ENCODE data around the gene MYCN.

DNA sequence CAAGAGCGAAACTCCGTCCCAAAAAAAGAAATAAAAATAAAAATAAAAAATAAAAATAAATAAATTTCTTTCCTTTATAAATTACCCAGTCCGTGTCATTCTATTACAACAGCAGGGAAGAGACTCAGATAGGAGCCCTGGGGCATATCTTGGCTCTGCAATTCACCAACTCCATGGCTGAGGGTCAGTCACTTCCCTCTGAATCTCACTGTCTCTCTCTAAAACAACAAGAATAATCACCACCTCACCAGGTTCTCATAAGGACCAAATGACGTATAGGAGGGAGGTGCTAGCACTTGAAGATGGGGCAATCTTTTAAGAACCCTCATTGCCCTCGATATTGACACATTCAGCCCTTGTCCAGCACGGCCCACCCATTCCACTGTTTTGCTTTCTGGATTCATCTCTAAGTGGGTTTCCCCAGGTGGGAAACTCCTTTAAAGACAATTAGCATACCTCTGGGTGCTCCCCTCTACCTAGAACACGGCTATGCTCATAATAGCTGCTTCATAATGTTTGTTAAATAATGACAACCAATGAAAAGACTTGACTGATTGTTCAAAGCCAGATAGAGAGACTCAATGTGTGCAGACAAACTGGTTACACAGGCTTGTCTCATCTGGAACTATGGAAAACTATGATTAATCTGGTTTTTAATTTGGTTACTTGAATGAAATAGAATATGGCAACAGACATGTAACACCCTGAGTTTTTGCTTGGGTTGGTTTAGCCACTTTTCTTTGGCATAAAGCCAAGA, 15.1 kb downstream of the MYCN start:
- TF ChIP-seq, protein P1, sequence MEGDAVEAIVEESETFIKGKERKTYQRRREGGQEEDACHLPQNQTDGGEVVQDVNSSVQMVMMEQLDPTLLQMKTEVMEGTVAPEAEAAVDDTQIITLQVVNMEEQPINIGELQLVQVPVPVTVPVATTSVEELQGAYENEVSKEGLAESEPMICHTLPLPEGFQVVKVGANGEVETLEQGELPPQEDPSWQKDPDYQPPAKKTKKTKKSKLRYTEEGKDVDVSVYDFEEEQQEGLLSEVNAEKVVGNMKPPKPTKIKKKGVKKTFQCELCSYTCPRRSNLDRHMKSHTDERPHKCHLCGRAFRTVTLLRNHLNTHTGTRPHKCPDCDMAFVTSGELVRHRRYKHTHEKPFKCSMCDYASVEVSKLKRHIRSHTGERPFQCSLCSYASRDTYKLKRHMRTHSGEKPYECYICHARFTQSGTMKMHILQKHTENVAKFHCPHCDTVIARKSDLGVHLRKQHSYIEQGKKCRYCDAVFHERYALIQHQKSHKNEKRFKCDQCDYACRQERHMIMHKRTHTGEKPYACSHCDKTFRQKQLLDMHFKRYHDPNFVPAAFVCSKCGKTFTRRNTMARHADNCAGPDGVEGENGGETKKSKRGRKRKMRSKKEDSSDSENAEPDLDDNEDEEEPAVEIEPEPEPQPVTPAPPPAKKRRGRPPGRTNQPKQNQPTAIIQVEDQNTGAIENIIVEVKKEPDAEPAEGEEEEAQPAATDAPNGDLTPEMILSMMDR (IDR thresholded peaks at IDR 0.05; ENCODE audit: low read length), result no peak
- TF ChIP-seq EZH2 (optimal IDR thresholded peaks at IDR 0.05; ENCODE audit: low read depth, low read length), result no peak
- no peak for TF ChIP-seq EZH2phosphoT487 (IDR thresholded peaks at IDR 0.05; ENCODE audit: low read length)
